Measurements from ENCODE around the gene FAM181A.

FAM181A gene

DNA sequence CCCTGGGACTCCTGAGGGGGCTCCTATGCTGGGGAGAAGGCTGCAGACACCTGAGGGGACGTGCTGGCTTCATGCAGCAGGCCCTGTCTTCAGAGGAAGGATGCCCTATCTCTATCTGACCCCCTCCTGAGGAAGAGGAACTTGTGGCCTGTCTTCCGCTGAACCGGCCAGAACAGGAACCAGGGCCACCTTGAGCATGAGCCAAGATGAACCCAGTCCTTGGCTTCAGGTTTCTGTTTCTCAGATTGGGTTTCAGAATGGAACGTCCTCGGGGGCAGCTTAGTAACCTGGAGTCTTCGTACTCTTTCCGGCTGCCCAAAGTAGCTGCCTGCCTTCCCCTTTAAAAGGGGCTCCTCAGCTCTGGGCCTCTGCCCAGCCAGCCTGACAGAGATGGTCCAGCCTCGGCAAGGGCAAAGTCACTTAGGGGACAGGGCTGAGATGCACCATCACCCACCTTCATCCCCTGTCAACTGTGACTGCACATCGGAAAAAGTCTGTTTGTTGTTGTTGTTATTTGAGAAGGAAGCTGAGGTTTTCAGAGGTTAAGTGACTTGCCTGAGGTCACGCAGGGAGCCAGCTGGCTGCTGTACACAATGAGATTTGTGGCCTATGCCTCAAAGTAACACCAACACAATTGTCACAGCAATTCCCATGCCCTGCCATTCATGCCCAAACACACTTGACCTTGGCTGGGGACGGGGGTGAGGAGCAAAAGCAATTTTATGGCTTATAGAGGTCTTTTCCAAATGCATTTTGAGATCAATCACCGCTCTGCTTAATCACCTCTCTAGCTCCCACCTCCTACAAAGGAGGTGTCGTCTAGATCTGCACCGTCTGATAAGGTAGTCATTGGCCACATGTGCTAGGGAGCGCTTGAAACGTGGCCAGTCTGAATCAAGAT is 35.8 kb downstream of the FAM181A start:
- DNase-seq (ENCODE audit: low read depth, low spot score) = no peak

DNA sequence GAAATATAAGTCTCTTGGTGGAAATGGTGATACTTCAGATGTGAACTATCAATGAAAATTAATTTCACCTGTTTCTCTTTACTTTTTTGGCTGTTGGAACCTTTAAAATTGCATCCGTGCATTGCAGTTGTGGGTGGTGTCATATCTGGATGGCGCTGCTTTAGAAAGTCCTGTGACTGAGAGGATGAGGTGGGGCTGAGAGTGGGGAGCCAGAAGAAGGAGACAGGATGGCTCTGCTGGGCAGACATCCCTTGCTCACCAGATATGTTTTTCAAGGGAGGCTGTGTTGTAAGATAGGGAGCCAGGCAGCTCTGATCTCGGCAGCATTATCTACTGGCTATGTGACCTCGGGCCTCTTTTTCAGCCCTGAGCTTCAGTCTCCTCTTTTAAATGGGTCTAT is 36.5 kb downstream of the FAM181A start:
- no peak for DNase-seq (ENCODE audit: low read depth, low spot score)

DNA sequence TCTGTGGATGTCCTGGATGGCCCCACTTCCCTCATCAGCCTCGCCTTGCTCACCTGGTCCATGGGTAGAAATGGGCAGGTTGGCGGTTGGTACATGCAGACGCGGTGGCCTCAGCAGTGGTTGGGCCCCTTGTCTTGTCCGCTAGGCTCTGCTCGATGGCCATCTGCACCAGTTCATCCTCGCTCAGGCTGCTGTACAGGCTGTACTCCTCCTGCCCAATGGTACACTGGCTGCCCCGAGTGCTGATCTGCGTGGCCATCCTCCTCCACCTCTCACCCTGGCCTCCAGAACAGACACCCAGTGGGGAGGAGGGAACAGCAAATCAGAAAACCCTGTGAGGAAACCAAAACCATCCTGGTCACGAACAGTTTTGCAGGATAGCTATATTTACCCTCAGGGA is 37.1 kb downstream of the FAM181A start:
- no peak for DNase-seq (ENCODE audit: low read depth, low spot score)

DNA sequence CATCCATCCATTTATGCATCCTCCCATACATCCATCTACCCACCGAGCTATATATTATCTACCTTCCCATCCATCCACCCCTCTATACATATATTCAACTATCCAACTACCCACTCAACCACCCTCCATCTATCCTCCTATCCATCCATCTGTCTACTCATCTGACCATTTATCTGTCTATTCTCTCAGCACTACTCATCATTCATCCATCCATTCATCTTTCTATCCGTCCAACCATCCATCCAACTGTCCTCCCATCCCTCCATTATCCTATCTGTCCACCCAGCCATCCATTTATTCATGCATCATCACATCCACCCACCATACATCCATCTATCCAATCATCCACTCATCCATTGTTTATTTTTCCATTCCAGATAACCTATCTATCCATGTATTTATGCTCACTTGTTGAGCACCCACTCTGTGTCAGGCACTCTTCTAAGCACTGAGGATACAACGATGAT is 37.7 kb downstream of the FAM181A start:
- DNase-seq (ENCODE audit: low read depth, low spot score) = no peak

DNA sequence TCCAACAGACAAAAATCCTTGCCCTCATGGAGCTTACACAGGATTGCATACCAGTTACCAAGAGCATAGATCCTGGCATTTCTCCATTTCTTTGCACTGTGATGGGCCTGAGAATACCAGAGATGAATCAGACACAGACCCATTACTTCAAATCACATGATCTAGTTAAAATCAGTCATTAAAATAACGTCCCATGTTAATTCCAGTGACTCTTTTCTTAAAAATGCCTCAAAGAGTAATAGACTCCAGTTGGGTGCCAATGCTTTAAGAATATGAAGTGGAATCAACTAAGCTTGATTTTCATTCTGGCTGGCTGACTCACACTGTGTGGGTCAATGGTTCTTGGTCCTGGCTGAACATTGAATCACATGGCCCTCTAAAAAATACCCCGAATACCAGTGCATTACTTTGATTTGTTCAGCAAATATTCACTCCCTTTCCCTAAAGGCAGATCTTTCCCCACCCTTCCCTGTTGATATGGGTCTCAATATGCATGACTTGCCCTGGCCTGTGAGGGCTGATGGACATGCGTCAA is 38.2 kb downstream of the FAM181A start:
- DNase-seq (ENCODE audit: low read depth, low spot score) = no peak

DNA sequence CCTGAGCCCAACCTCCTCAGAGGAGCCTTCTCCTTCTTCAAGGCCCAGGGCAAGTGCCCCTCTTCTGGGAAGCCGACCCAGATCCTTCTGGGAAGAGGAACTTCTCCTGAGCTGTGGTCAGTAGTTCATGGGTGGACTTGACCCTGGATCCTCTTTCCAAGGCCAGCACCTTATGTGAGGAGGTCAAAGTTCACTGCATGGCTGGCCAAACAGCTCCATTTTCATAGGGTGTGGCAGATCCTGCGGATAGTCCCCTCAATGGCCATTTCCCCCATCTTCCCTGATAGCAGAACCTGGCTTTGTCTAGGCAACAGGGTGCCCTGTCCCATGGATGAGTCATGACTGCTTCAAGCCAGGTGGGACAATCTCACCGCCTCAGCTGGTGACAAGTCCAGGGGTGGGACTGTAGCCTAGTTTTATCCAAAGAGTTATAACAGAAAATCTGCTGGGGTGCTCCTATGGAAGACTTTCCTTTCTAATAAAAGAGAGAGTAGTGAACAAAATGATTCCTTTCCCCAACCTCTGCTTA is 38.9 kb downstream of the FAM181A start:
- DNase-seq (ENCODE audit: low read depth, low spot score) = no peak

DNA sequence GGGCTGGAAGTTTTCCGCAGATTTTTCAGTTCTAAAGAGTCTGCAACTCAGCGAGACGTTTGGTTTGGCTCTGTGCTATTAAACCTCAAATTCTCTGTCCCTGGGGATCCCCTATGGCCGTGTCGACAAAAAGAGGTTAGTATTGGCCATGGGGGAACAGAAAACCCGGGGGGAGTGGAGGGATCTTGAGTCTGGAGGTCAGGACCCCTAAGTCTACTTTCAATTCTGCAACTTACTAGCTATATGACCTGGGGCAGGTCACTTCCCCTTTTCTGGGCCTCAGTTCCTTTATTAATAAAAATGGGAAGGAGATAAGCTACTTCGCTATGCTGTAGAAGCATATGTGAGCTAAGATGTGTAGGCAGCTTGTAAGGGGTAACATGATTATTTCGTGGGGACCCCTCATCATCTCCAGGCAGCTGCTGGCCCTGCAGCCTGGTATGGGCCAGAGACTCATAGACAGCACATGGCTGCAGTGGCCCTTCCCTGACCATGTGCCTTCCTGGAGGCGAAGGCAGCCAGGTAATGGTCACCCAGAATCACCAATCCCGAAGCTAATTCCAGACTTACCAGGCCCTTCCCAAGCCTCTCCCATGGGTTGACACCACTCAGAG is 40.6 kb downstream of the FAM181A start:
- no peak for DNase-seq (ENCODE audit: low read depth, low spot score)

DNA sequence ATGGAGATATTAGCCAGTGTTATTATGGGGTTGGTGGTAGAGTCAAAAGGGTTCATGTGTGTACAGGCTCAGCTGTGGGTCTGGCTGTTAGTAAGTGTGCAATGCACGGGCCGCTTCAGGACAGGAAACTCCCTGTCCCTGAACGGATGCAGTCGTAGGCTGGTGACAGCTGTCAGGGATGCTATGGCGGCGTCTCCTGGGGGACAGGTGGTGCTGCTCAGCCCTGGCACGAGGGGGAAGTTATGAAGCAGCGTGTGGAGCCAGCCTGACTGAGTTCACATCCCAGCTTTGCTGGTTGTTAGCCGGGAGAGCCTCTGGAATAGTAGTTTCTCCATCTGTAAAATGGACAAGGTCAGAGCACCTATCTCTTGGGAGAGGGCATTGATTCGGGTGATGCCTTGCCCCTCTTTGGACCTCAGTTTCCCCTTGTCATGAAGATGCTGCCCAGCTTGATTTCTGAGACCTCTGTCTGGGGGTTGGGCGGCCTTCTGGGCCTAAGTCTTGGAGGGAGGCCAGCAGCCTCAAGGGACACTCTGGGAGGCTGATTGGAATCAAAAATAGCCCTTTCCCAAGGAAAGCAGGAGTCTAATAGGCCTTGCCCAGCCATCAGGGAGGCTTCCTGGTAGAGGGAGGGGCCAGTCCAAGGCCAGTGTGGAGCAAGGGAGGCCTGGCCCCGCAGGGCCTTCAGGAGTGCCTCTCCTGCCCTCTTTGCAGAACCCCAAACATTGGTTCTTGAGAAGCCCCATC is 42.1 kb downstream of the FAM181A start:
- DNase-seq (ENCODE audit: low read depth, low spot score) = no peak

DNA sequence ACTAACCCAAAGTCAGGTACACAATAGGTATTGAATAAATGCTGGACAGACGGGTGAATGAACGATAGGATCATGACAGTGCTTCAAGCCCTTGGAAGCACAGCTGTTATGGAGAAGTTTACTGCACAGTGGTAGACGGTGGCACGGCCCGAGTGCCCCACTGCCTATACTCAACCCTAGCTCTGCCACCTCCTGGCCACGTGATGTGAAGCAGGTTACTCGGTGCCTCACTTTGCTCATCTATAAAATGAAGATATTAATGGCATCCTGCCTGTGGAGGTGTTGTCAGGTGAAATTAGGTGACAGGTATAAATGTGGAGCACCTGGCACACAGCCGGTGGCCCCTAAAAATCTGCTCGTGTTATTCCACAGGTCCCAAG is 43.4 kb downstream of the FAM181A start:
- no peak for DNase-seq (ENCODE audit: low read depth, low spot score)

DNA sequence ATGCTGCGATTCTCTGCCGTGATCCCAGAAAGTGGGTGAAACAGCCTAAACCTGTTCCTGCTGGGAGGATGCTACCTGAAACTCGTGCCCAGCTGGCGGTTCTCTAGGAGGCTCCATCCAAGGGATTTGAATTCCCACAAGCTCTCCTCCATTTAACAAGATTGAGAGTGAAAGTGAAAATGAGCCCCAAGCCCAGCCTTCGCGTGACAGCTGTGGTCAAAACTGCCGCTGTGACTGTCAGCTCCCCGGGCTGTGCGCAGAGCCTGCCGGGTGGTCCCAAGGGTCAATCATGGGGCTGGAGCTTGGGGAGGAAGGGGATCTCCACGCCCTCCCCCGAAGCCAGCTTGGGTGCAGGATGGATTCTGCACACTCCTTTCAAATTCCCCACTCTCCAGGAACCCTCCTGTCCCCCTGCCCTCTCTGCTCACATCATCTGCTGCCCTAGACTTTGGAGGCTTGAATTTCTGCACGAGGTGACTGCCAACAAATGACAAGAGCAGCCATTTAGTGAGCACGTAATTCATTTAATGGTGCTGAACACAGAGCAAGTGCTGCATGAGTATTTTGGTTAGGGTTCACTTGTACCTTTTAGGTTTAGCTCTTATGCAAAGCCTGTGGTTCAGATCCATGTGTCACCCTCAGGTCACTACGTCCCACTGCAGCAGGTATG is 44.0 kb downstream of the FAM181A start:
- DNase-seq (ENCODE audit: low read depth, low spot score) = no peak

DNA sequence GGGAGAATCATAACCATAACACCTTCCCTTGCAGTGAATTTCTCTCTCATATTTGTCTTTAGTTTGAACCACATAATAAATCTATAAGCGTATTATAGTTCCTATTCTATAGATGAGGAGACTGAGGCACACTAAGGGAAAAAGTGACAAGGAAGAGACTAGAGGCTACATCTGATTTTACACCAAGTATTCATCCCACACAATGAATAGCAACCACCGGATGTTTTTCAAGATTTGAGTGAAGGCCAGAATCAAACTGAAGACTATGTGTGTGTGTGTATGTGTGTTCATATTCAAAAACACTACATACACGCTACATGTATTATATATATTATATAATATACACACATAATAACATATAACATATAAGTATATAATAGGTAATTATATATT is 44.5 kb downstream of the FAM181A start:
- no peak for DNase-seq (ENCODE audit: low read depth, low spot score)

DNA sequence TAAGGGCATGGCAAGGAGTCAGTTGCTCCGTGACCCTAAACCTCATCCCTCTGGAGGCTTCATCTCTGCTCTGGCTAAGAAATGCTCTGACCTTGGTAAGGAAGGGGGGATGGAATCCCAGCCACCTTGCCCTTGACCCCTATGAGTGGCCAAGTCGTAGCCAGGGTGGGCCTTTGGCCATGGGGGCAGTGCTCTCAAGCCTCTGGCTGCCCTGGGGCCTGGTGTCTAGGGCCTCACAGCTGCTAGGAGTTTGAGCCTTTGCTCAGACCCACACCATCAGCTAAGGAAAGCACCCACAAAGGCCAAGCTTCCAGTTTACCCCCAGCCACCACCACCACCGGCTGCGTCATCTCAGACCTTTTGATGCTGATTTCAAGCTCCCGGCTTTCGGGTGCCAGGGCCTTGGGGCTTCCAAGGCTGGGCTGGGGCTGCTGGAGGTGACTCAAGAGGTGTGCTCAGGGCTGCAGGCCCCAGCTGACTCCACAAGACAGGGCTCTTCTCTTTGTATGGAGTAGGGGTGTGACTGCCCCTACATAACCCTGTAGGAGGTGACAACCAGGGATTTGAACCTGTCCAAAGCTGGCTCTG is 45.6 kb downstream of the FAM181A start:
- DNase-seq (ENCODE audit: low read depth, low spot score) = no peak

DNA sequence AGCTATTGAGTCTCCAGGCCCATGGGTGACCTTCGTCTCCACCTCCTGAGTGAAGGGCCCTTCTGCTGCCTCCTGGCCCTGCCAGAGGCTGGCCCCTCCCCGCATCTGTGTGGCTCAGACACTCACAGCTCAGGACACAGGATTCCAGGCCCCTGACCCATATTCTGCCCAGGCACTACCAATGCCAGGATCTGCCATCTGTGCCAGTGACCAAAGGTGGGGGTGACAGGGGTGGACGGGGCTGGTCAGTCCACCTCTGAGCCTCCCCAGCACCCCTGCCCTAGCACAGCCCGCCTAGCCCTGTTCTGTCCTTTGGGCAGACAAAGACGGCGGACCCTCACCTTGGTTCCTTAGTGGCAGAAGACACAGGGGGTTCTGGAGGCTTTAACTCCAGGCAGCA is 46.5 kb downstream of the FAM181A start:
- no peak for DNase-seq (ENCODE audit: low read depth, low spot score)

DNA sequence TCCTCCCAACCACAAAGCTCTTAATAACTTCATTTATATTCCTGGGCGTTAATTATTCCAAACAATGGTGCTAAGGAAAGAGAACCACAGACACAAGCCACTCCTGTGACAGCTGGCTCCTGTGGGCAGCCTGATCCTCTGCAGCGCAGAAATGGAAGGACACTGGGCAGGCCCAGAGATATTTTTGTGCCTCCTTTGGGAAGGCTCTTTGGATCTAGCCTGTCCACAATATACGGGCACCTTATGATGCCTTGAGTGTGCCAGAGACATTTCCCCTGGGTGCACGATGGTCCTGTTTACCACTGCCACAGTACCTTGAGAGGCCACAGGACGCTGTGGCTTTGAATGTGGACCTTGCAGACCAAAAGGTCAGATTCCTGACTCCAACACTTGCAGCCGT is 47.2 kb downstream of the FAM181A start:
- no peak for DNase-seq (ENCODE audit: low read depth, low spot score)

DNA sequence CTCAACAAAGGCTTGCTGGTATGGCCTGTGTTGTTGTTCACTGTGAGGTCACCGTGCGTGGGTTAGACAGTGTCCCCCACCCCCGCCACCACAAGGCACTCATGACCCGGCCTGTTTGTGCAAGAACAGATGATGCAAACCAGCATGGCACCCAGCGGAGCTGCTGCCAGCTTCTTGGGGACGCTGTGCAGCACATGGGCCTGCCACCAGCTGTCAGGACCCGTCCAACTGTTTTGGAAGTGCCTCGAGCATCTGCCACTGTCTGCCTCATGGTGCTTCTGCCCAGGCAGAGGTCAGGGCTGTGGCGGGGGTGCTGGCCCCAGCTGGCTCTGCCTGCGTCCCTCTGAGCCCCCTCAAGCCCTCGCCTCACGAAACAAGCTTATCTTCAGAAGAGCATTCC is 47.7 kb downstream of the FAM181A start:
- no peak for DNase-seq (ENCODE audit: low read depth, low spot score)

DNA sequence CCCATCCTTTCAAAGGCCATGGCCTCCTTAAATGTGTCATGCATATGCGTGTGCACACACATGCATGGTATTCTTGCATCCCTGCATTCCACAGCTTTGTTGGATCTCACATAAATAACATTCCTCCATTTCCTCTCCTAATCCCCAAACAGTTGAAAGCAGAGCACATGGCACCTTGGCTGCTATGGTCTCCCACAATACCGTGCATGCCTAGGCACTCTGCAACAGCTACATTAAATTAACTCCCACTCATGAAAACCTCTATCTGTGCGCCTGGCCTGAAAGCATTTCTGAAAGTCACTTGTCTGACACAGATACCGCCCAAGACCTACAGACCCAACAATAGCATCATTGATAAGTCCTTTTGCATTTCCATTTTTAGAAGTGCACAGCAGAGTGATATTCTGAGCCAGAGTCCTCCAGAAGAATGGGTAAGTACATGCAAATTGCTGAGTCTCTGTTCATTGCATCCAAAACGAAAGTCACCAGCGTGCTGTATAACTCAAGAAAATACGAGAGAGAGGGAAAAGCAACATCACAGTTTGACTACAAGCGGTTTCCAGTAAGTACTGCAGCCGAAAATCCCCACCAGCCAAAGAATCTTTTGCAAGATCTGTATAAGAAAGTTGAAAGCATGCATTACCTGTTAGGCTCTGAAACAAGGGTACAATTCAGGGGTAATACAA is 48.8 kb downstream of the FAM181A start:
- DNase-seq (ENCODE audit: low read depth, low spot score) = no peak

DNA sequence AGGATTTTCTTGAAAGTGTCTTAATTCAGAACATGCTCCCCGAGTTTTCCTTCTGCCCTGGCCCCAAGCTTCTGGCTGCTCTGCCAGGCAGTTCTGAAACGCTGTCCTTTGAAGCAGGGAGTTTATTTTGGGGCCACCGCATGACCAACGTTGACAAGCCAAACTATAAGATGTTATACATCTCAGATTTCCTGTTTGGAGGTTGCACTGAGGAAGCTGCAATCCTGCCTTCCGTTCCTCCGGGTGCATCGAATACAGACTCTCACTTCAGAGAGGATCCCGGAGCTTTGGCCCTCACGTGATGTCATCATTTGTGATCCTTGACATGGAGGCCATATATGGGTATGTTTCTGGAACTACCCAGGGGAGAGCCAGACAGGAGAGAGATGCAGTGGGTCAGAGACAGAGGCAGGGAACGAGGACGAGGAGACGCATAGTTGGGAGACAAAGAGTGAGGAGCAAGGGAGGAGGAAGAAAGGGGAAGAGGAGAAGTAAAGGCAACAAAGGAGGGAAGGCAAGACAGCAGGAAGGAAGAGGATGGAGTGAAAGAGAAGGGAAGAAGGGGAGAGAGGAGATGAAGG is 49.4 kb downstream of the FAM181A start, which contains the start of gene ASB2:
TSS of gene ASB2 (minus strand) at position 94 of the 581 bp plus-strand sequence. CDS start 12,031 bp downstream, outside the sequence.
- DNase-seq (ENCODE audit: low read depth, low spot score) = no peak

DNA sequence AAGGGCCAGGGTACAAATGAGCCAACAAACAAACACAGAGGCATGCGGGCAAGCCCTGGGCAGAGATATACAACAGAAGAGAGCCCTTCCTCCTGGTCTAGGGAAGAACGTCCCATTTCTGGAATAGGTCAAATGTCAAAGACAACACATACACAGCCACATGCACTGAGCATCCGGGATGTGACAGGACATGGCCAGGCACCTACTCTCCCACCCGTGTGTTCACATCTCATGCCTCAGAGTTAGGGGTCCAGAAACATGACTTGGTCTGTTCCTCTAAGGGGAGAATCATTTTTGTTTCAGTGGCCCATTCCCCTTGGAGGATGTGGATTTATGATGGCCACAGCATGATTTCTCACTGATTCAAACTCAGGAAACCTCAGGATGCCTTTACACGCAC is 50.0 kb downstream of the FAM181A start:
- DNase-seq (ENCODE audit: low read depth, low spot score) = no peak

DNA sequence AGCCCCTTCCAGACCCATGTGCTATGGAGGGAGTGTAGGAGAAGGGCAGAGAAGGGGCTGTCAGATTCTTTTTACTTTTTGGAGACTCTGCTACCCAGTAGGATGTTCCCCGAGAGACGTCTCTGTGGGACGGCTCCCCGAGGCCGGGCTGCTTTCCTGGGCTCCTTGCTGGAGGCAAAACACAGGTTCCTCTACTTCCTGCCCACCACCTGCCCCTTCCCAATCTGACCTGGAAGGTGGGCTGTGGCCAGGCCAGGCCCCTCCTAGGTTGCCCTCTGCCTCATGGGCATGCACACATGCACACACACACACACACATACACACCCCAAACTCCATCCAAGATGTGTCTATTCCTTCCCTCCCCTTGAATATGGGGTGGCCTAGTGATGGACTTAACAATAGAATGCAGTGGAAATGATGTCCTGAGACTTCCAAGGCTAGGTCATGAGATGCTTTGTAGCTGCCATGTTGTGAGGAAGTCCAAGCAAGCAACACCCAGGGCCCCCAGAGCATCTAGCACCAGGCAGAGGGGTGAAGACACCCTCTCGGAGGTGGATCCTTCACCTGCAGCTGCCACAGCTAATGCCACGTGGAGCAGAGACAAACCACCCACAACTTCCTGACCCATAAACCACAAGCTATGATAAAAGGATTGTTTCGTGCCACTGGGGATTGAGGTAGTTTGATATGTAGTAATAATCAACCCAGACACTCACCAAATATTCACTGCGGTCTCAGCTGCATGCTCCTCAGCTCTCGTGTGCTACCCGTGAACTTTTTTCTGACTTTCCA is 50.8 kb downstream of the FAM181A start:
- DNase-seq (ENCODE audit: low read depth, low spot score) = no peak

Data from smooth muscle cell of the brain vasculature (primary cell).